ENCODE results near the gene TEX52.

TEX52 gene

DNA sequence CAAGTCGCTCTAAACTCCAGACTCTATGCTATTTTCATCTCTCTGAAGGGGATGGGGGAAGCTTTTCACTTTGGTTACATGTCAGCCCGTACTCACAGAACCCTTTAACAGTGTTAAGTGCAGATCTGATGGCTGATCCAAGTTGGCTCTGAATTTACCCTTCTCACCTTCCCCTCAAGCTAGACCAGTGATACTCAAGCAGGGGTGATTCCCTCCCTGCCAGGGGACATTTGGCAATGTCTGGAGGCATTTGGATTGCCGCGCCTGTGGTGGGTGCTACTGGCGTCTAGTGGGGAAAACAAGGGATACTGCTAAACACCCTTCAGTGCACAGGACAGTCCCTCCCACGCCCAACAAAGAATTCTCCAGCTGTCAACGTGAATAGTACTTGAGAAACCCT, 6.0 kb upstream of the TEX52 start:
- Histone ChIP-seq H3K4me2 (ENCODE audit: low read length) (no peak overlapping the region), H3K27ac (ENCODE audit: low read length) (no peak overlapping the region), H3K4me3 (ENCODE audit: low read length) (no peak overlapping the region), H3K9me3 (ENCODE audit: insufficient read depth, low read length) (no peaks in the 10 kb centered on the region), H3K36me3 (replicated peaks; ENCODE audit: low read depth, low read length) (peaks cover 63% of the 10 kb centered on the region), H3K27me3 (ENCODE audit: low read depth, low read length) (no peaks in the 10 kb centered on the region), H3K4me1 (ENCODE audit: low read length) (no peaks in the 10 kb centered on the region), H3K9ac (ENCODE audit: low read length) (no peak overlapping the region), H4K20me1 (ENCODE audit: insufficient read depth, low read length) (no peaks in the 10 kb centered on the region), H3K79me2 (ENCODE audit: low read length) (no peaks in the 10 kb centered on the region), H2AFZ (ENCODE audit: low read depth, low read length) (no peak overlapping the region)
- TF ChIP-seq, protein P1, sequence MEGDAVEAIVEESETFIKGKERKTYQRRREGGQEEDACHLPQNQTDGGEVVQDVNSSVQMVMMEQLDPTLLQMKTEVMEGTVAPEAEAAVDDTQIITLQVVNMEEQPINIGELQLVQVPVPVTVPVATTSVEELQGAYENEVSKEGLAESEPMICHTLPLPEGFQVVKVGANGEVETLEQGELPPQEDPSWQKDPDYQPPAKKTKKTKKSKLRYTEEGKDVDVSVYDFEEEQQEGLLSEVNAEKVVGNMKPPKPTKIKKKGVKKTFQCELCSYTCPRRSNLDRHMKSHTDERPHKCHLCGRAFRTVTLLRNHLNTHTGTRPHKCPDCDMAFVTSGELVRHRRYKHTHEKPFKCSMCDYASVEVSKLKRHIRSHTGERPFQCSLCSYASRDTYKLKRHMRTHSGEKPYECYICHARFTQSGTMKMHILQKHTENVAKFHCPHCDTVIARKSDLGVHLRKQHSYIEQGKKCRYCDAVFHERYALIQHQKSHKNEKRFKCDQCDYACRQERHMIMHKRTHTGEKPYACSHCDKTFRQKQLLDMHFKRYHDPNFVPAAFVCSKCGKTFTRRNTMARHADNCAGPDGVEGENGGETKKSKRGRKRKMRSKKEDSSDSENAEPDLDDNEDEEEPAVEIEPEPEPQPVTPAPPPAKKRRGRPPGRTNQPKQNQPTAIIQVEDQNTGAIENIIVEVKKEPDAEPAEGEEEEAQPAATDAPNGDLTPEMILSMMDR (IDR thresholded peaks at IDR 0.05; ENCODE audit: low read depth, low read length): no peak
- no peak for TF ChIP-seq EZH2phosphoT487 (IDR thresholded peaks at IDR 0.05; ENCODE audit: low read depth)

DNA sequence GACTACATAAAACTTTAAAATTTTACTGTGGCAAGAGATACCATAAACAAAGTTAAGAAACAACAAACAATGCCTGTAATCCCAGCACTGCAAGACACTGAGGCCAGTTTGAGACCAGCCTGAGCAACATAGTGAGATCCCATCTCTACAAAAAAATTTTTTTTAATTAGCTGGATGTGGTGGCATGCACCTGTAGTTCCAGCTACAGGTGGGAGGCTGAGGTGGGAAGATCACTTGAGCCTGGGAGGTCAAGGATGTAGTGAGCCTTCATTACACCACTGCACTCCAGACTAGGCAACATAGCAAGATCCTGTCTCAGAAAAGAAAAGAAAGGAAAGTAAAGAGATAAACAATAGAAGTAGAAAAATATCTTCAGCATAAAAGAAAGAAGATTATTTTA, 3.3 kb upstream of the TEX52 start:
- H3K27me3 ChIP-seq (ENCODE audit: low read depth, low read length): no peaks in the 10 kb centered on the region
- H2AFZ ChIP-seq (ENCODE audit: low read depth, low read length): no peak overlapping the region
- H3K4me3 ChIP-seq (ENCODE audit: low read length): no peak overlapping the region
- H3K4me1 ChIP-seq (ENCODE audit: low read length): no peaks in the 10 kb centered on the region
- no peak overlapping the region for H3K27ac ChIP-seq (ENCODE audit: low read length)
- H3K9me3 ChIP-seq (ENCODE audit: insufficient read depth, low read length): no peaks in the 10 kb centered on the region
- peaks cover 54% of the 10 kb centered on the region for H3K36me3 ChIP-seq (replicated peaks; ENCODE audit: low read depth, low read length)
- no peak overlapping the region for H3K9ac ChIP-seq (ENCODE audit: low read length)
- no peaks in the 10 kb centered on the region for H3K79me2 ChIP-seq (ENCODE audit: low read length)
- no peak overlapping the region for H3K4me2 ChIP-seq (ENCODE audit: low read length)
- TF ChIP-seq, protein P1 (IDR thresholded peaks at IDR 0.05; ENCODE audit: low read depth, low read length): no peak
- no peak for TF ChIP-seq EZH2phosphoT487 (IDR thresholded peaks at IDR 0.05; ENCODE audit: low read depth)
- no peaks in the 10 kb centered on the region for H4K20me1 ChIP-seq (ENCODE audit: insufficient read depth, low read length)

DNA sequence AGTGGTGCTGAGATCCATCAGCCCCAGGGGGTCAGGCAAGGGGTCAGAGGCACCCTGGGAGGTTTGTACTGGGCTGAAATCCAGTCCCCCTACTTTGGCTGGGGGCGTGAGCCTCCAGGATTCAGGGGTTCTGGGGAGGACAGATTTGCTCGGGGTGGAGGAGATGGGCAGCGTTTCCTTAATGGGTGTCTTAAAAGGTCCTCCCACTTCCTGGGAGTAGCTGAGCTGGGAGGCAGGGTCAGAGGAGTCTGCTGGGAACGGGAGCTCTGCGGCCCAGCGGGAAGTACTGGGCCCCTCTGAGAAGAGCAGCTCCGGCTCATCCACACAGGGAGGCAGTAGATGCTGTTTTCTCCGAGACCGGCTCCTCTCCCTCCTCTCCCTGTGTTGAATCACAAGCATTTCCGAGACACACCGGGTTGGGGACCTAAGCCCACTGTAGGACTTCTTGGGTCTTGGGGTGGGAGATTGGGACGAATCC, 2.1 kb upstream of the TEX52 start:
- TF ChIP-seq, protein P1 (IDR thresholded peaks at IDR 0.05; ENCODE audit: low read depth, low read length): no peak
- no peak for TF ChIP-seq EZH2phosphoT487 (IDR thresholded peaks at IDR 0.05; ENCODE audit: low read depth)
- no peak overlapping the region for H3K4me2 ChIP-seq (ENCODE audit: low read length)
- no peaks in the 10 kb centered on the region for H3K9me3 ChIP-seq (ENCODE audit: insufficient read depth, low read length)
- peaks cover 42% of the 10 kb centered on the region for H3K36me3 ChIP-seq (replicated peaks; ENCODE audit: low read depth, low read length)
- H3K27ac ChIP-seq (ENCODE audit: low read length): no peak overlapping the region
- H2AFZ ChIP-seq (ENCODE audit: low read depth, low read length): no peak overlapping the region
- H3K27me3 ChIP-seq (ENCODE audit: low read depth, low read length): no peaks in the 10 kb centered on the region
- no peaks in the 10 kb centered on the region for H4K20me1 ChIP-seq (ENCODE audit: insufficient read depth, low read length)
- H3K79me2 ChIP-seq (ENCODE audit: low read length): no peaks in the 10 kb centered on the region
- no peak overlapping the region for H3K9ac ChIP-seq (ENCODE audit: low read length)
- H3K4me3 ChIP-seq (ENCODE audit: low read length): no peak overlapping the region
- no peaks in the 10 kb centered on the region for H3K4me1 ChIP-seq (ENCODE audit: low read length)

DNA sequence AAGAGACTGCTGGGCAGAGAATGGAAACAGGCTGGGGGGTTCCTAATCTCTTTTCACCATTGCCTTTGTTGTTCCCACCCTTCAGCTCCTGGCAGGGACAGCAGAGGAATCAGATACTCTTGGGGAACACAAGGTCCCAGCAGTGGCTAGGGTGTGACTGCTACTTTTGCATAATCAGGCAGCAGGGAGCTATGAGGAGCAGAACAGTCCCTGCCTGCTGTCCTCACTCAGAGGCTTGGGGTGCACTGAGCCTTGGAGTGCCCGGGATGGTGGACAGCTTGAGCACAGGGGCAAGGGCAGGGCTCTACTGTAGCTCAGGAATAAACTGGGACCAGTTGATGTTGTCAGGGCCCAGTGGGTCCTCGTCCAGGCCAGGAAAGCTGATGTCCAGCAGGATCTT, 1.5 kb upstream of the TEX52 start:
- Histone ChIP-seq H3K4me2 (ENCODE audit: low read length) (no peak overlapping the region), H3K4me1 (ENCODE audit: low read length) (no peaks in the 10 kb centered on the region), H3K36me3 (replicated peaks; ENCODE audit: low read depth, low read length) (peaks cover 41% of the 10 kb centered on the region), H3K4me3 (ENCODE audit: low read length) (no peak overlapping the region), H3K27ac (ENCODE audit: low read length) (no peak overlapping the region), H3K9me3 (ENCODE audit: insufficient read depth, low read length) (no peaks in the 10 kb centered on the region), H4K20me1 (ENCODE audit: insufficient read depth, low read length) (no peaks in the 10 kb centered on the region), H3K27me3 (ENCODE audit: low read depth, low read length) (no peaks in the 10 kb centered on the region), H3K9ac (ENCODE audit: low read length) (no peak overlapping the region), H2AFZ (ENCODE audit: low read depth, low read length) (no peak overlapping the region), H3K79me2 (ENCODE audit: low read length) (no peaks in the 10 kb centered on the region)
- no peak for TF ChIP-seq EZH2phosphoT487 (IDR thresholded peaks at IDR 0.05; ENCODE audit: low read depth)
- TF ChIP-seq, protein P1 (IDR thresholded peaks at IDR 0.05; ENCODE audit: low read depth, low read length): no peak
